Esophagus squamous epithelium (tissue), 4 donors: ENCODE results near the gene APOBEC3G.

Source experiments
- POLR2A ChIP-seq, 4 donors: fragments of 450-650 bp; IDR thresholded peaks; one replicate each; pipeline ENCODE4 v1.6.1; 2017; ENCODE audit warnings: antibody characterized with exemption in 4 of 4, mild to moderate bottlenecking in 4 of 4, moderate library complexity in 3 of 4
- TF ChIP-seq, protein P1 (sequence below), 6 experiments: fragments of 450-650 bp in 4 of 6; fragments of 200-600 bp in 2 of 6; sonication (generic) in 2 of 6; IDR thresholded peaks; one replicate each; pipeline ENCODE4 v1.5.1; 2016 to 2019; ENCODE audit warnings: antibody characterized with exemption in 6 of 6, mild to moderate bottlenecking in 4 of 6, moderate library complexity in 4 of 6

DNA sequence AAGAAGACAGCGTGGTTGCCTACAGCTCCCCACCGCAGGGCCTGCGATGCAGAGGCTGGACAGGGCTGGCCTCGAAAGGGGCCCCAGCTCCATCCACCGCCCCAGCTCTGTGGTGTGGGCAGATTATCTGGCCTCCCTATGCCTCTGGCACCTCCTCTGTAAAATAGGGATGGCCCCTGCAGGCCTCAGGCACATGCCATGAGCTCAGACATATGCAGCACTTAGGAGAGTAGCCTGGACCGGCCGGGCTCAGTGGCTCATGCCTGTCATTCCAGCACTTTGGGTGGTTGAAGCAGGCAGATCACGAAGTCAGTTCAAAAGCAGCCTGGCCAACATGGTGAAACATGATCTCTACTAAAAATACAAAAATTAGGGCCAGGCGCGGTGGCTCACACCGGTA, 48.8 kb upstream of the APOBEC3G start:
- TF ChIP-seq, protein P1, sequence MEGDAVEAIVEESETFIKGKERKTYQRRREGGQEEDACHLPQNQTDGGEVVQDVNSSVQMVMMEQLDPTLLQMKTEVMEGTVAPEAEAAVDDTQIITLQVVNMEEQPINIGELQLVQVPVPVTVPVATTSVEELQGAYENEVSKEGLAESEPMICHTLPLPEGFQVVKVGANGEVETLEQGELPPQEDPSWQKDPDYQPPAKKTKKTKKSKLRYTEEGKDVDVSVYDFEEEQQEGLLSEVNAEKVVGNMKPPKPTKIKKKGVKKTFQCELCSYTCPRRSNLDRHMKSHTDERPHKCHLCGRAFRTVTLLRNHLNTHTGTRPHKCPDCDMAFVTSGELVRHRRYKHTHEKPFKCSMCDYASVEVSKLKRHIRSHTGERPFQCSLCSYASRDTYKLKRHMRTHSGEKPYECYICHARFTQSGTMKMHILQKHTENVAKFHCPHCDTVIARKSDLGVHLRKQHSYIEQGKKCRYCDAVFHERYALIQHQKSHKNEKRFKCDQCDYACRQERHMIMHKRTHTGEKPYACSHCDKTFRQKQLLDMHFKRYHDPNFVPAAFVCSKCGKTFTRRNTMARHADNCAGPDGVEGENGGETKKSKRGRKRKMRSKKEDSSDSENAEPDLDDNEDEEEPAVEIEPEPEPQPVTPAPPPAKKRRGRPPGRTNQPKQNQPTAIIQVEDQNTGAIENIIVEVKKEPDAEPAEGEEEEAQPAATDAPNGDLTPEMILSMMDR (IDR thresholded peaks at IDR 0.05): no peak
- no peak for TF ChIP-seq POLR2A (IDR thresholded peaks at IDR 0.05)
